Astrocyte (in vitro differentiated cells and primary cell): ENCODE results near the gene IQCH. TPM values are rescaled to one million over a fixed set of nuclear protein-coding genes. Genes with fewer than 3 reads are reported as not detected.

Experiments used
- DNase-seq: peaks from one replicate; pipeline ENCODE4 v3.0.0-alpha.2; 2010; ENCODE audit warnings: low read depth
- FAIRE-seq: peaks from 2 replicates; lab custom pipeline; 2011; peaks lifted over from hg19 to GRCh38; lab: Jason Lieb, UNC
- H2AFZ ChIP-seq: 2 replicates; pipeline ENCODE4 v1.6.0; 2012; ENCODE audit warnings: low read depth, low read length, inconsistent platforms
- H3K27ac ChIP-seq: 2 replicates; pipeline ENCODE4 v1.5.1; 2011; ENCODE audit warnings: low read depth, low read length, inconsistent platforms
- H3K27me3 ChIP-seq: 2 replicates; pipeline ENCODE4 v1.6.0; 2011; ENCODE audit warnings: low read length, inconsistent platforms; ENCODE audit not compliant: insufficient read depth
- H3K36me3 ChIP-seq: 2 replicates; pipeline ENCODE4 v1.5.1; 2011; ENCODE audit warnings: low read length, inconsistent platforms; ENCODE audit not compliant: insufficient read depth
- H3K4me1 ChIP-seq: 2 replicates; pipeline ENCODE4 v1.5.1; 2011; ENCODE audit warnings: low read length, inconsistent platforms; ENCODE audit not compliant: insufficient read depth
- H3K4me2 ChIP-seq: 2 replicates; pipeline ENCODE4 v1.6.0; 2012; ENCODE audit warnings: low read length, inconsistent platforms
- H3K4me3 ChIP-seq: 2 replicates; pipeline ENCODE4 v1.5.1; 2011; ENCODE audit warnings: low read depth, mild to moderate bottlenecking, low read length, inconsistent platforms; ENCODE audit not compliant: insufficient read depth
- H3K79me2 ChIP-seq: 2 replicates; pipeline ENCODE4 v1.6.0; 2012; ENCODE audit warnings: mild to moderate bottlenecking, low read length, inconsistent platforms; ENCODE audit not compliant: insufficient read depth
- H3K9ac ChIP-seq: 2 replicates; pipeline ENCODE4 v1.6.0; 2012; ENCODE audit warnings: mild to moderate bottlenecking, low read length, inconsistent platforms
- H3K9me3 ChIP-seq: 2 replicates; pipeline ENCODE4 v1.5.1; 2012; ENCODE audit warnings: low read depth, mild to moderate bottlenecking, low read length, inconsistent platforms; ENCODE audit not compliant: insufficient read depth
- H4K20me1 ChIP-seq: 2 replicates; pipeline ENCODE4 v1.6.0; 2012; ENCODE audit warnings: low read length, inconsistent platforms; ENCODE audit not compliant: insufficient read depth
- H3K27ac Mint-ChIP-seq: one replicate; pipeline ENCODE4 v1.8.0; 2021; ENCODE audit warnings: mild to moderate bottlenecking, mixed read lengths; ENCODE audit not compliant: unreplicated experiment
- H3K27me3 Mint-ChIP-seq: one replicate; pipeline ENCODE4 v1.8.0; 2021; ENCODE audit warnings: low read depth, mixed read lengths; ENCODE audit not compliant: unreplicated experiment
- H3K36me3 Mint-ChIP-seq: one replicate; pipeline ENCODE4 v1.8.0; 2021; ENCODE audit warnings: low read depth, mixed read lengths; ENCODE audit not compliant: unreplicated experiment
- H3K4me1 Mint-ChIP-seq: one replicate; pipeline ENCODE4 v1.8.0; 2021; ENCODE audit warnings: low read depth, mixed read lengths; ENCODE audit not compliant: unreplicated experiment
- H3K4me3 Mint-ChIP-seq: one replicate; pipeline ENCODE4 v1.8.0; 2021; ENCODE audit warnings: mild to moderate bottlenecking, moderate library complexity, mixed read lengths; ENCODE audit not compliant: unreplicated experiment
- H3K9me3 Mint-ChIP-seq: one replicate; pipeline ENCODE4 v1.8.0; 2021; ENCODE audit warnings: mild to moderate bottlenecking, mixed read lengths; ENCODE audit not compliant: unreplicated experiment
- EZH2 ChIP-seq: IDR thresholded peaks from 2 replicates; pipeline ENCODE4 v1.6.1; 2012; ENCODE audit warnings: mild to moderate bottlenecking, low read length, inconsistent platforms; ENCODE audit not compliant: insufficient read depth
- total RNA-seq: library from RNA; stranded (reverse); gene quantifications from 2 replicates; pipeline ENCODE4 v1.2.1, GENCODE V29; 2021
- TF ChIP-seq, protein P1 (sequence below): IDR thresholded peaks from 2 replicates; pipeline ENCODE4 v1.5.1; 2011; ENCODE audit warnings: low read depth, mild to moderate bottlenecking, inconsistent platforms, low read length, moderate library complexity; ENCODE audit not compliant: insufficient read depth

IQCH gene
- total RNA-seq, 1 donor from 2014 or later = 2.7 TPM

- Histone ChIP-seq H3K27ac (no peak overlapping the region), H3K36me3 (no peaks in the 10 kb centered on the region), H2AFZ (no peak overlapping the region), H3K4me3 (no peak overlapping the region), H3K4me1 (no peaks in the 10 kb centered on the region), H4K20me1 (no peaks in the 10 kb centered on the region), H3K9me3 (no peaks in the 10 kb centered on the region), H3K27me3 (no peaks in the 10 kb centered on the region), H3K9ac (no peak overlapping the region), H3K4me2 (no peak overlapping the region), H3K79me2 (no peaks in the 10 kb centered on the region)
- Mint-ChIP-seq H3K36me3 (no peaks in the 10 kb centered on the region), H3K4me1 (no peaks in the 10 kb centered on the region), H3K27ac (no peak overlapping the region), H3K9me3 (no peaks in the 10 kb centered on the region), H3K4me3 (no peak overlapping the region), H3K27me3 (peaks cover 2% of the 10 kb centered on the region)
- FAIRE-seq (peak; percentile 5), DNase-seq (peak; percentile 20)
- TF ChIP-seq, protein P1, sequence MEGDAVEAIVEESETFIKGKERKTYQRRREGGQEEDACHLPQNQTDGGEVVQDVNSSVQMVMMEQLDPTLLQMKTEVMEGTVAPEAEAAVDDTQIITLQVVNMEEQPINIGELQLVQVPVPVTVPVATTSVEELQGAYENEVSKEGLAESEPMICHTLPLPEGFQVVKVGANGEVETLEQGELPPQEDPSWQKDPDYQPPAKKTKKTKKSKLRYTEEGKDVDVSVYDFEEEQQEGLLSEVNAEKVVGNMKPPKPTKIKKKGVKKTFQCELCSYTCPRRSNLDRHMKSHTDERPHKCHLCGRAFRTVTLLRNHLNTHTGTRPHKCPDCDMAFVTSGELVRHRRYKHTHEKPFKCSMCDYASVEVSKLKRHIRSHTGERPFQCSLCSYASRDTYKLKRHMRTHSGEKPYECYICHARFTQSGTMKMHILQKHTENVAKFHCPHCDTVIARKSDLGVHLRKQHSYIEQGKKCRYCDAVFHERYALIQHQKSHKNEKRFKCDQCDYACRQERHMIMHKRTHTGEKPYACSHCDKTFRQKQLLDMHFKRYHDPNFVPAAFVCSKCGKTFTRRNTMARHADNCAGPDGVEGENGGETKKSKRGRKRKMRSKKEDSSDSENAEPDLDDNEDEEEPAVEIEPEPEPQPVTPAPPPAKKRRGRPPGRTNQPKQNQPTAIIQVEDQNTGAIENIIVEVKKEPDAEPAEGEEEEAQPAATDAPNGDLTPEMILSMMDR = peak; percentile 39
- TF ChIP-seq EZH2 = no peak
Observed at GRCh38 chr15:67303490-67304363, 49.1 kb downstream of the IQCH start.

DNA sequence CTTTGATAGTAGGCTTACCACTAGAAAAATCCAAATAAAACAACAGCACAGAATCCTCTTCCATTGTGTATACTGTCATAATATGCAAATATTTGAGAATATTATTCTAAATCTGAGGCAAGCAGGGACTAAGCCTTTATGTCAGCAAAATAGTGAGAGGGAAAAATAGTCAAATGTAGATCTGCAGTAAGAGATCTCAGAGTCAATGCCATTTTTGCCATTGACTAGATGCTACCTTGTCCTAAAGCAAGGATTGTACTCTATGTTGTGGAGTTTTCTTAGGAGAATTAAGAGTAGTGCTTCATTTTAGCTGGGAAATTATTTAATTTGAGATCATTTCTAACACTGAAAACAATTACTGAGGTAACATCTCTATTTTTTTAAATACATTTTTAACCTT lies 50.2 kb downstream of the IQCH start:
- H3K27ac ChIP-seq = no peak overlapping the region
- H3K4me3 ChIP-seq = no peak overlapping the region
- H2AFZ ChIP-seq = no peak overlapping the region
- no peaks in the 10 kb centered on the region for H3K79me2 ChIP-seq
- no peaks in the 10 kb centered on the region for H4K20me1 ChIP-seq
- H3K36me3 Mint-ChIP-seq = no peaks in the 10 kb centered on the region
- H3K4me1 Mint-ChIP-seq = no peaks in the 10 kb centered on the region
- H3K4me2 ChIP-seq = no peak overlapping the region
- no peak overlapping the region for H3K4me3 Mint-ChIP-seq
- H3K36me3 ChIP-seq = no peaks in the 10 kb centered on the region
- no peak for DNase-seq
- H3K27ac Mint-ChIP-seq = no peak overlapping the region
- no peaks in the 10 kb centered on the region for H3K4me1 ChIP-seq
- H3K27me3 Mint-ChIP-seq = peaks cover 2% of the 10 kb centered on the region
- H3K9ac ChIP-seq = no peak overlapping the region
- H3K9me3 Mint-ChIP-seq = no peaks in the 10 kb centered on the region
- H3K9me3 ChIP-seq = no peaks in the 10 kb centered on the region
- H3K27me3 ChIP-seq = no peaks in the 10 kb centered on the region
- FAIRE-seq = no peak
- TF ChIP-seq, protein P1 = no peak
- TF ChIP-seq EZH2 = no peak

- DNase-seq (no peak), FAIRE-seq (no peak)
- Histone ChIP-seq H3K9me3 (no peaks in the 10 kb centered on the region), H3K4me1 (no peaks in the 10 kb centered on the region), H3K4me2 (no peak overlapping the region), H3K36me3 (no peaks in the 10 kb centered on the region), H2AFZ (no peak overlapping the region), H3K27me3 (no peaks in the 10 kb centered on the region), H3K4me3 (no peak overlapping the region), H3K9ac (no peak overlapping the region), H3K27ac (no peak overlapping the region), H4K20me1 (no peaks in the 10 kb centered on the region), H3K79me2 (no peaks in the 10 kb centered on the region)
- Mint-ChIP-seq H3K36me3 (no peaks in the 10 kb centered on the region), H3K9me3 (no peaks in the 10 kb centered on the region), H3K4me3 (no peak overlapping the region), H3K4me1 (no peaks in the 10 kb centered on the region), H3K27me3 (peaks cover 2% of the 10 kb centered on the region), H3K27ac (no peak overlapping the region)
- TF ChIP-seq, protein P1 = no peak
- no peak for TF ChIP-seq EZH2
Observed at GRCh38 chr15:67305506-67305905, 50.9 kb downstream of the IQCH start.
